NCI-H1048 (cell line): Measurements from ENCODE around the gene ASPSCR1.

Experiments
- DNase-seq: peaks from one replicate; lab custom pipeline; 2025; lab: John Stamatoyannopoulos, UW

Gene ASPSCR1

DNA sequence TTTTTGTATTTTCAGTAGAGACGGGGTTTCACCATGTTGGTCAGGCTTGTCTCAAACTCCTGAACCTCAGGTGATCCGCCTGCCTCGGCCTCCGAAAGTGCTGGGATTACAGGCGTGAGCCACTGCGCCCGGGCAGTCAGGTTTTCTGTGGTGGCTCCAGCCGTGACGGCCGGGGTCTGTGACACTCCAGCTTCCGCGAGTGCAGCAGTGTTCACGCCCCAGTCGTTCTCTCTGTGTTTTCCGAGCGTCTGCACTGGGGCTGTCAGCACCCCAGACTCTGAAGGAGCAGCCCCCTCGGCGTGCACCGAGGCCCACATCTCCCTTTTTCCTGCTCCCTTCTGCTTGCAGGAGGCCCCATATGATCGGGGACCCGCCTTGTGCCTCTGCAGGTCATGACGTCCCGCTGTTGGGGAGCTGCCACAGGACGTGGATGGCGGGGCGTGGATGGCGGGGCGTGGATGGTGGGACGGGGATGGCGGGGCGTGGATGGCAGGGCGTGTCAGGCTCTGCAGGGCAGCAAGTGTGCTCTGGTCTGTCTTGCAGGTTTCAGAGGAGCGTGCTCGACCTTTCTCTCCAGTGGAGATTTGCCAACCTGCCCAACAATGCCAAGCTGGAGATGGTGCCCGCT, 5.7 kb downstream of the ASPSCR1 start:
- DNase-seq = no peak

DNA sequence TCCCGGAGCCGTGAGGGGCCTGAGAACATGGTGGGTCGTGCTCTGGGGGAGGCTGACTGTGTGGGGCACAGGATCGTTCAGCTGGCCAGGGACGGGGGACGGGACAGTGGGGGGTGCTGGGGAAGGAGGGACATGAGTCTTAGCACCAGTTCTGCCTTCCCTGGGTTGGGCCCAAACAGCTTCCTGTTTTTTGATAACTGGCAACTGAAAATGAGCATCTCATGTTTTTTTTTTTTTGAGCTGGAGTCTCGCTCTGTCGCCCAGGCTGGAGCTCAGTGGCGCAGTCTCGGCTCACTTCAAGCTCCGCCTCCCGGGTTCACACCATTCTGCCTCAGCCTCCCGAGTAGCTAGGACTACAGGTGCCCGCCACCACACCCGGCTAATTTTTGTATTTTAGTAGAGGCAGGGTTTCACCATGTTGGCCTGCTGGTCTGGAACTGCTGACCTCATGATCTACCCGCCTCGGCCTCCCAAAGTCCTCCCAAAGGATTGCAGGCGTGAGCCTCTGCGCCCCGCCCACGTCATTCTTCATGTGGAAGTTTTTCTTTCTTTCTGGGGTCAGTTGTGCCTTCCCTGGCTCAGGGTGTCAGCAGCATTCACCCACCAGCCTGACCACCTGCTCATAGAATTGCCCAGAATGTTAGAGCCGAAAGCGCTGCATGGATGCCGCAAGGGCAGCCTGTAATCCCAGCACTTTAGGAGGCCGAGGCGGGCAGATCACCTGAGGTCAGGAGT, 6.4 kb downstream of the ASPSCR1 start:
- no peak for DNase-seq

DNA sequence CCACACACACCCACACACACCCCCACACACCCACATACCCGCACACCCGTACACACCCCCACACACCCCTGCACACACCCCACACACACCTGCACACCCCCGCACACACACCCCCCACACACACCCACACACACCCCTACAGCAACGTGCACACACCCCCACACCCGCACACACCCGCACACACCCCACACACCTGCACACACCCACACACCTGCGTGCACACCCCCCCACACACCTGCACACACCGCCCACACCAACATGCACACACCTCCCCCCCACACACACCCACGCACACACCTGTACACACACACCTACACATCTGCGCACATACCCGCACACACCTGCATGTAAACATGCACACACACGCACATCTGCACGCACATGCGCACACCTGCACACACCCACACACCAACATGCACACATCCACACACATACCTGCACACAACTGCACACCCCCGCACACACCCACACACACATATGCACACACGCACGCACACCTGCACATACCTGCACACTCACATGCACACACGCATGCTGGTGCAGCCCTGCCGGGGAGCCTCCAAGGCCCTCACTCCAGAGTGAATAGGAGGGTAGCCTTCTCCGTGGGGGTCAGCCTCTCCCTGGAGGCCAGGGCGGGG, 7.5 kb downstream of the ASPSCR1 start:
- no peak for DNase-seq

DNA sequence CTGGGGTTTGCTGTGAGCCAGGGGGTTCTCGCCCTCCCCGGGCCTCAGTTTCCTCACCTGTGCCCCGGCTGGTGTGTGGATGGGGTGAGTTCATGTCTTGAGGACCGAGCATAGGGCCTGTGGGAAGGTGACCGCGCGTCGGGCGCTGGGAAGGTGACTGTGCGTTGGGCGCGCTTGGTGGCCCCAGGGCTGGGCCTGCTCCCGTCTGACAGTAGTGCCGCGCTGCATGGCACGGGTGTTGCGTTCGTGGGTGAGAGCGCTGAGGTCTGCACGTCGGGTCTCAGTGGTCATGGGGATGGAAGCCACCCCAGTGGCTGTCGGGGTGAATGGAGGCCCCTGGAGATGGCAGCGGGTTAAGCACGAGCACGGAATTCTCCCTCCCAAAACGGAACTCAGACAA, 9.2 kb downstream of the ASPSCR1 start:
- DNase-seq = no peak

DNA sequence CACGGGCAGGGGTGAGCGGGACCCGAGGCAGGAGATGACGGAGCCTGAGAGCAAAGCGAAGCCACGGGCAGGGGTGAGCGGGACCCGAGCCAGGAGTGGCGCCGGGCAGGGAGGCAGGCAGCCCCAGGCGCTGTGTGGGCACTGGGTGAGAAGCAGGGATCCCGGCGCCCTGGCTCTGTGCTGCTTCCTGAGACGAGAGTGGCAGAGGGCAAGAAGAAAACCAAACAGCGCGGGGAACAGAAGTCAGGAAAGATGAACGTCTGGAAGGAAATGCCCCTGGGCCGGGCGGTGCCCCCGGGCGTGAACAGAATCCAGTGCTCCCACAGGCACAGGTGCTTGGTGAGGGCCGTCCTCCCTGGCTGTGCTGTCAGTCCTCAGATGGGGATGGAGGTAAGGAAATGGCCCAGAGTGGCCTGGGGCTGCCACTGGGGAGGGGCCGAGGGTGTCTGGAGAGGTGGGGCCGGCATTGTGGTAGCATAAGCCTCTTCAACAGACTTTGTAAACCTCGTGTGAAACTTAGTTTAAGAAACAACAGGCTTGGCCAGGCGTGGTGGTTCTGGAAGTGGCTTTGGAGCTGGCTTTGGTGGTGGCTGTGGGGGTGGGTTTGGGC, 9.8 kb downstream of the ASPSCR1 start:
- no peak for DNase-seq

DNA sequence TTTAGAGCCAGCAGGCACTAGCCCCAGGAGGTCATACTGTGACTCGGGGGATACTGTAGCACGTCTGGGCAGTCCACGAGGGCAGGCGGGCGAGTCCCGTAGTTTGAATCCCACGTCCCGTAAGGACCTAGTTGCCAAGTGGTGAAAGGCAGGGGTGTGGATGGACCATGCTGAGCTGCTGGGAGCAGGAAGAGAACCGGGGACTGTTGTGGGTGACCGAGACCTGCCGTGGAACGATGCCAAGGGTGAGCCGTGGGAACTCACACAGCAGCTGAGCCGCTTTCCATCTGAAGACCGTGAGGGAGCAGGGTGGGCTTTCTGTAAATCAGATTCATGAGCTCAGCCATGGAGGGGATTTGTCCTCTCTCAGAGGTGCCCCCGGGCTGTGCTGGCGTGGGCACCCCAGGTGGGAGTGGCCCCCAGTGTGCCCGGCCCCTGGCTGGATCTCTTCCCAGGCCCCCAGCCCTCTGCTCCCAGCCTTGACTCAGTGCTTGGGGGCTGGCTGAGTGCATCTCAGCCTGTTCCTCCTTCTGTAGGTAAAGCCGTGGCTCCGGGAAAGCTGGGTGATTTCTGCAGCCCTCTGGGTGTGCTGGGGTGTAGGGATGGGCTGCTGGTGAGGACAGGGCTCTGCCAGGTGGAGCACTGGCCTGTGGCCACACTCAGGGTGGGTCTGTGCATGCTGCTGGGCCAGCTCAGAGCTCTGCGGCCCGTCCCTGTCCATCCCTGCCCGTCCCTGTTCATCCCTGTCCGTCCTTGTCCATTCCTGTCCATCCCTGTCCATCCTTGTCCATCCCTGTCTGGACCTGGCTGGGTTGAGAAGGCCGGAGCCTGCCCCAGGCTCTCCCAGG, 13.6 kb downstream of the ASPSCR1 start:
- DNase-seq = no peak

DNA sequence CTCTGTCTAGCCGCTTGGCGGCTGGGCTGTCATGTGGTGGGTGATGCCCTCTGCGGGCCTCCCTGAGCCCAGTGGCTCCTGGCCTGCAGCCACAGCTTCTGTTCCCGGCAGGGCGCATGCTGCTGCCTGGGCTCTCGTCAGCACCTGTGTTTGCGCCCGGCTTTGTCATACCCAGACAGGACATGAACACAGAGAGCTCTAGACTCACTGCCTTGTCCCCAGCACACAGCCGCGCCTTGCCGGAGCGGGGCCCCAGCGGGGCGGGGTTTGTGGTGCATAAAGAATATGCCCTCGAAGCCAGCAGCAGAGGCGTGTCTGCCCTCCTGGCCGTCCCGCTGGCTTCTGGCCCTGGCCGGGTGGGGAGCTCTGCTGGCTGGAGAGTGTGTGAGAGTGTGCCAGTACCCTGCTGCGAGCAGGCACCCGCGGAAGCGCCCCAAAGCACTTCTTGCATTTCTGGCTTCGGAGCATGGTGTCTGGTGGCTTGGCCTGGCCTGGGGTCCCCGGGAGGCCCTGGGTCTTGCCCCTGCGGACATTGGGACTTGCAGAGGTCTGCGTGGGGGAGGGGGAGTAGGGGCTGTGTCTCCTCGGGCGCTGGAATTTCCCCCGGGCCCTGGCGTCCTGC, 14.4 kb downstream of the ASPSCR1 start:
- no peak for DNase-seq

DNA sequence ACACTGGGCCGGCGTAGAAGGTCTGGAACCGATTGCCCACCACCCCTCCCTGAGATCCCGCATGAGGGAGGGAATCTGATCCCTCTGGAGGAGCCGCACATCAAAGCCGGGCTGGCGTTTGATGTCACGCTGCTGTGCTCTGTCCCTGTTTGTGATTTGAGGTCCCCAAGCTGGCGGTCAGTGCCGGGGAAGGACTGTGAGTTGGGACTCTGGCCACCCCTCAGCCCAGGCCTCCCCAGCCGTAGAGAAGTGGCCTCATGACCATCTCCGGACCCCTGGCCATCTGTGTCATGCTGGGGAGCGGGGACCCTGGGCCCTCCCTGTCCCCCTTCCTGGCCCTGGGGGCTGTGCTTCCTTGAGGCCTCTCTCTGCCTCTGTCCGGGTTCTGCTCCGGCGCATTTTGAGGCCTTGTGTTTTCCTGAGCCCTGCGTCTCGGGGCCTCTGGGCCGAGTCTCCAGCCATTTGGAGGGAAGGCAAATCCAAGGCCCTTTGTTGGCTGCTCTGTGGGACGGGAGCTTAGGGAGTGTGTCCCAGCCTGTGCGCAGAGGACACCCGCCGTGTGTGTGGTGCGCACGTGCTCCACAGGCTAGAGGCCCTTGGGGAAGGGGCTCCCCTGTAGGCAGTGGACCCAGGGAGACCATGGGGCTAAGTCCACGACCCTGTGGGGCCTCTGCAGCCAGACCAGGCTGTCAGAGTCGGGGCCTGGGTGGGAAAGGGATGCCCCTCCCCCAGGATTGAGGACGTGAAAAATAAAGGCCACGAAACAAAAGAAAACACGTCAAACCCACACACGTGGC, 15.1 kb downstream of the ASPSCR1 start:
- no peak for DNase-seq

DNA sequence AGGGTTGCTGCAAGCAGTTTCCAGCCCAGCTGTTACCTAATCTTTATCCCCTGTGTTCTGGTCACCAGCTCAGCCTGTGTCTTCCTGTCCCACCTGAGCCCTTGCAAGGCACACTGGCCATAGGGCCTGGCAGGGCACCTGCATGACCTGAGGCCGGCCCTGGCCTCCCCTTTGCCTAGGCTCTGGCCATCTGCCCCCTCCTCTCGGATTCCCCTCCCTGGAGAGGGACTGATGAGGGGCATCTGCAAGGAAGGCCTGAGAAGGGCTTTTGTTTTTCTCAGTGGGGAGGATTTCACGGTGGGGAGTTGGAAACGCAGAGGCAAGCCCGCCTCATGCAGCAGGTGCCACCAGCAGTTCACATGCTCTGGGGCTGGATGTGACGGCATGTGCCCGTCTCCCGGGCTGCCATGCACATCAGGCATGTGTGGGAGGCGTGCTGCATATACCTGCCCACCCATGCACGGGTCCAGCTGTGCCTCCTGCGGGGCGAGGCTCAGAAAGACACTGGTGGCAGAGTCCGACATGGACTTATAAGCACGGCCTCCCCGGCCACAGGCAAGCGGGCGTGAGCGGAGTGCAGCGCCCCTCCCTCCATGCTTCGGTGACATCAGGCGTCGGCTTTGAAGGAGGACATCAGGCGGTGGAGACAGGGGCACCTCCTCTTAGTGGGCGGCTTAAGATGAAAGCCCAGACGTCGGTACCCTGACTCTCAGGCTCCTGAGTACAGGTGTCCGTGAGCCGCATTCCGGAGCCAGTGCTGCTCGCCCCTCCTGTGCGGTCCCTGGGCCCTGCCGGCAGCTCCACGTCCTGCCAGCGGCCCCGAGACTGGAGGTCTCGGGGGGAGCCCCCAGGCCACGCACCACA, 16.5 kb downstream of the ASPSCR1 start:
- no peak for DNase-seq

DNA sequence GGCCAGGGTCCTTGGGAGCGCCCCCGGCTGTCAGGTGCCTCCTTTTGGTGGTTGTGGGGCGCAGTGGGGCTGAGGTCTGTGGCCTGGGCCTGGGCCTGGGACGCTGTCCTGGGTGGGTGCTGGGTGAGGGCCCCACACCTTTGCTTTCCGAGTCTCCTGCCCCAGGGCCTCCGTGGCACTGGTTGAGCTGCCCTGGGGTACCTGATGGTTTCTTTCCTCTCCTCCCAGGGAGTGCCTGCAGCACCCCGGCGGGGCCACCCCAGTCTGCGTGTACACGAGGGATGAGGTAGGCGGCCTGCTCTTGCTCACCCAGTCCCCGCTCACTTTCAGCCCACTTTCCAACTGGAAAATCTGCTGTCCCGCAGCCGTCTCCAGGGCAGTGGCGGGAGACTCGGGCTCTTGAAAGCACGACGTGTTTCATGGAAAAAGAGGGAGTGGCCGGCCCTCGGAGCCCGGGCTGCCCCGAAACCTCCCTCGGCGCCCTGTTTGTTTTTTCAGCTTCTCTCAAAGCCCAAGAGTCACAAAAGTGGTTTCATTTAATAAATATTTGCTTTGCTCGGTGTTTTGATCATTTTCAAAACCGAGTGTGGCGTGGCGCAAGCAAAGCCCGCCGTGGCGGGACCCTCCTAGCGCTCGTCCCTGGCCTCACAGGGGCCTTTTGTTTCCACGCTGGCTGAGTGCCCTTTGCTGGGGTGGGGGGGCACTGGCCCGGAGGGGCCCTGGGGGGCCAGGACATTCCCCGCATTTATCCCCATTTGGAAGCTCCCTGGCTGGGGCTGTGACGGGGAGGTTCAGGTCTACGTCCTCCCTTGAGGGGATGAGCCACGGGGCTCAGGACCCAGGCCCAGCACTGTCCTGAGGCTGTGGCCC, 17.4 kb downstream of the ASPSCR1 start:
- DNase-seq = no peak

DNA sequence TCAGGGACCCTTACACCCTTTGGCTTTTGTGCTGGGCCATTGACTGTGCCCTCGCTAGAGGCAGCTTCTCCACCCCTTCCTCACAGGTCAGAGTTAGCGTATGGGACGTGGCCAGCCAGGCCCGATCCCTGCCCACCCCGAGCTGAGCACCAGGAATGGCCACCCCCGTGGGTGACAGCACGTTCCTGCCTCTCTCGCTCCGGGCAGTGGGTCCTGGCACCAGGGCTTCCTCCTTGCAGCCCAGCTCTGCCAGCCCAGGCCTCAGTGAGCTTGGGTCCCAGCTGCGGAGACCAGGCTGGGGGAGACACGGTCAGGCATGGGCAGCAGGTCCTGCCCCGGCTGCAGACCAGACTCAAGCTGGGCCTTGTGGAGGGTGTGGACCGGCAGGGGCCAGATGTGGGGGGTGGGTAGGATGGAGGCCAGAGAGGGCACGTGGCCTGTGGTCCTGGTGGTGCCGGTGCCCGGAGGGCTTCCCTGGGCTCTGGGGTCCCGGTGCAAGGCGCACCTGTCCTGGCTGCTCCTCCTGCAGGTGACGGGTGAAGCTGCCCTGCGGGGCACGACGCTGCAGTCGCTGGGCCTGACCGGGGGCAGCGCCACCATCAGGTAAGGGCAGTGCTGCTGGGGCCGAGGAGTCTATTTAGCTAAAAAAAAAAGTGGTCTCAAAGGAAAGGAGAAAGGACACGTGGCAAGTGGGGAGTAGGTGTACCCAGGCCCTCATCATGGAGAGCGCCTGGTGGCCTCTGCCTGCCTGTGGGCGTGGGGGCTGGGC, 18.2 kb downstream of the ASPSCR1 start:
- DNase-seq = no peak

DNA sequence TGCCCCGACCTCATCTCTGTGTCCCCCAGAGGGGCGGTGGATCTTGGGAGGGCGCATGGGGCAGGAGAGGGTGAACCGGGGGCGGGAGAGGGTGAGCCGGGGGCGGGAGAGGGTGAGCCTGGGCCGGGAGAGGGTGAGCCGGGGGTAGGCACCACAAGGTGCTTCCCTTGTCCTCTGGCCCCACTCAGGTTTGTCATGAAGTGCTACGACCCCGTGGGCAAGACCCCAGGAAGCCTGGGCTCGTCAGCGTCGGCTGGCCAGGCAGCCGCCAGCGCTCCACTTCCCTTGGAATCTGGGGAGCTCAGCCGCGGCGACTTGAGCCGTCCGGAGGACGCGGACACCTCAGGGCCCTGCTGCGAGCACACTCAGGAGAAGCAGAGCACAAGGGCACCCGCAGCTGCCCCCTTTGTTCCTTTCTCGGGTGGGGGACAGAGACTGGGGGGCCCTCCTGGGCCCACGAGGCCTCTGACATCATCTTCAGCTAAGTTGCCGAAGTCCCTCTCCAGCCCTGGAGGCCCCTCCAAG, 18.9 kb downstream of the ASPSCR1 start:
- DNase-seq = no peak

DNA sequence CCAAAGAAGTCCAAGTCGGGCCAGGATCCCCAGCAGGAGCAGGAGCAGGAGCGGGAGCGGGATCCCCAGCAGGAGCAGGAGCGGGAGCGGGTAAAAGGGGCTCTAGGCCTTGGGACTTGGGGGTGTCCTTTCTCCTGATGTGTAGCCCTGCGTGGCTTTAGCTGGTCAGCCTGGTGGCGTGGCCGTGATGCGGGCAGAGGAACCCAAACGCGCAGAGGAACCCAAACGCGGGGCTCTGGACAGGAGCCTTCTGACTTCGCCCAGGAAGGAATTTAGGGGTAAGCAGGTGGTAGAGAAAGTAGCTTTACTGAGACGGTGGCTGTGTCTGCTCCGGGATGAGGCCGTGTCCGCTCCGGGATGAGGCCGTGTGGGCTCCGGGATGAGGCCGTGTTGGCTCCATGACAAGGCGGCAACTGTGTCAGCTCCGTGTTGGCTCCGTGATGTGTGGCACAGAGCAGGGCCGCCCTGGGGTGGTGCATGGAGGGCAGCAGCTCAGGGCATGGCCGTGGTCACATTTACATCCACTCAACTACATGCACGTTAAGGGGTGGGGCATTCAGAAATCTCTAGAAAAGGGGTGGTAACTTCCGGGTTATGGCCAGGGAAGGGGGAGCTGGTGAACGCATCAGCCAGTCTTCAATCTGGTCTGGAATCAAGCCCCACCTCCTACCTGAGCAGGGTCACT, 19.5 kb downstream of the ASPSCR1 start:
- DNase-seq = no peak

DNA sequence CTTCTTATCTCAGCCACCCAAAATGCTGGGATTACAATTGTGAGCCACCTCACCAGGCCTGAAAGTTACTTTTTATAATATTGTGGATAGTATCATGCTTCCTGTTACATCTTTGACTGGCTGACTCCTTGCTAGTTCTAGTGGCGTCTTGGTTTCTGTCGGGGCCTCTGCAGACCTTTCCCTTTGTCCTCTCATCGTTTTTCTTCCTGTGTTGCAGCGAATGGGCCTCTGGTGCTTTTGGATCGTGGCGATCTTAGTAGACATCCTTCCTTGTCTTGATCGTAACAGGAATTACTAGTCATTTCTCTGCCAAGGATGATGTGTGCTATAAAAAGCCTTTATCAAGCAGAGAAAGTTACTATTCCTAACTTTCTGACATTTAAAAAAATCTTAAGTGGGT, 20.8 kb downstream of the ASPSCR1 start:
- DNase-seq = no peak

DNA sequence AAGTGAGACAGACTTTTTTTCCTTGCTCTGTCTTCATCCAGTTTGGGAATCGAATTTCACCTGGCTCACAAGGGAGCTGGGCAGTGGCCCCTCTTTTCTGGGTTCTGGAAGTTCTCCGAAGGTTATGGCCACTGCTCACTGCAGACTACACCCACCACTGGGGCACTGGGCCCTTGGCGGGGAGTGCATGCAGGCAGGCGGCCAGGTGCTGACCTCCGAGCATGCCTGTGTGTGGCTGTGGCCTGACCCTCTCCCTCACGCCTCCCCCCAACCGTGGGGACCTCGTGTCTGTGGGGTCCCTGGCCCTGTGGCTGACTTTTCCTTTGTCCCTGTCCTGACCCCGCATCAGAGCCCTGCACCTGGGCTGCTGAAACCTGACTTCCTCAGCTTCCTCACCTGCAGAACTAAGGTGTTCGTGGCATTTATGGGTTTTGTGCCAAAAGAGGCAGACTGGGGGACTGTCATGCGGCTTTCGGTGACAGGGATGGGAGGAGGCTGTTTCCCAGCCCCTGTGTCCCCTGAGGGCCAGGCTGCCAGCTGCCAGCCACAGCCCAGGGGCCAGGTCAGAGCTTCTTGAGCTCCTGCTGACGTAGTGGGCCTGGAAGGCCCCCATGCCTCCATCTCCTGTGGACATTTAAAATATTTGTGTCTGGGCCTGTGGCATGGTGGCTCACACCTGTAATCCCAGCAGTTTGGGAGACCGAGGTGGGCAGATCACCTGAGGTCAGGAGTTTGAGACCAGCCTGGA, 21.4 kb downstream of the ASPSCR1 start:
- DNase-seq = no peak

DNA sequence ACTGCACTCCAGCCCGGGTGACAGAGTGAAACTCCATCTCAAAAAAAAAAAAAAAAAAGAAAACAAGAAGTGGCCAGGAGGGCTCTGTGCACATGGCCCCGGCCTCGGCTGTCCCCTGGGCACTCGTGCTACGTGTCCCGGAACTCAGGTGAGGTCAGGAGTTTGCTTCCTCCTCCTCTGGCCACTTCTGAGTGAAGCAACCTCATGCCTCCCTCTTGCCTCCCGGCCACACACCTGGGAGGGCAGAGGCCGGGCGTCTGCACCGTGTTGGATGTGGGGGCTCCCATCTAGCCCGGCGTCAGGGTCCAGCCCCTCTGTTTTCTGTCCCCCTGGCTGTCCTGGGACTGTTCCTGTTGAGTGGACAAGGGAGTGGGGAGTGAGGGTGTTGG, 22.2 kb downstream of the ASPSCR1 start:
- no peak for DNase-seq
